ENCODE data around the gene NOC2L. TPM values are rescaled to one million over a fixed set of nuclear protein-coding genes. Genes with fewer than 3 reads are reported as not detected.
A peak's percentile ranks its signal among the peaks of the same experiment; 100 is the strongest.

NOC2L gene
- total RNA-seq, 1 donor, result 68.1 TPM

- no peak for DNase-seq (ENCODE audit: low read depth in 2 of 3, low spot score in 2 of 3)
Observed at GRCh38 chr1:934991-935750, 23.9 kb downstream of the NOC2L start.

- DNase-seq (ENCODE audit: low read depth in 2 of 3, low spot score in 2 of 3), result no peak
Observed at GRCh38 chr1:933603-933940, 25.5 kb downstream of the NOC2L start.

- no peak for DNase-seq (ENCODE audit: low read depth in 2 of 3, low spot score in 2 of 3)
Observed at GRCh38 chr1:932776-933602, 26.1 kb downstream of the NOC2L start.

DNA sequence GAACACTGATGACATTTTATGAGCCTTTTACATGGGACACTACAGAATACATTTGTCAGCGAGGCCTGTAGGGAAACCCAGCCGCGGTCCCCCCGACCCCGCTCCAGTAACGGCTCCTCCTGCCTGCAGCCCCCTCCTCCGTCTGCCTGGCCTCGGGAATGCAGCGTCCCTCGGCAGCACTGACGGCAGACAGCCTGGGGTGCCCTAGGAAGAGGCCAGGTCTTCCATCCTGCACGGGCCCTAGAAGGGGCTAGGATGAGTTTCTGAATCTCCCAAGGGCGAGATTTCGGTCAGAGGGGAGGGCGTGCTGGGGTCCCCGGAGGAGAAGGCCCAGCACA lies 26.9 kb downstream of the NOC2L start:
- DNase-seq (ENCODE audit: low read depth in 2 of 3, low spot score in 2 of 3), result no peak

GRCh38 chr1:931380-932172 lies 27.5 kb downstream of the NOC2L start:
- no peak for DNase-seq (ENCODE audit: low read depth in 2 of 3, low spot score in 2 of 3)

DNA sequence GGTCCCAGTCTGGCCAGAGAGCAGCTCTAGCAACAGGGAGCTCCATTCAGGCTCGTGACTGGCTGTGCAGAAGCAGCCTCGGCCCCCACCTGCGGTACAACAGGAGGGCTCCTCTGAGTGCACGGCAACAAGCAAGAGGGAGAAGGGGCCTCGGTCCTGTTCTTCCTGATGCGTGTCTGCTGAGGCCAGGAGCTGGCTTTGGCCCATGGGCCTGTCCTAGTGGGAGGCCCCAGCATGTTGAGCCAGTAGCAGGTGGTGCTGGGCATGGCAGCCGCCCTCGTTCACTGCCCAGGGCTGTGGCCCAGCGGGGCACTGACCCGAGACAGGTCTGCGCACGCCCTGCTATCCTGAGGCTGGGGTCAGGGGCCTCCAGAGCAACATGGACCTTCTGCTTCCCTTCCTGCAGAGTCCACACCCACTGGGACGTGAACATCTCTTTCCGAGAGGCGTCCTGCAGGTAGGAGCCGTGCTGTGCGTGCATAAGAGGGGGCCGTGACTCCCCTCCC lies 28.4 kb downstream of the NOC2L start:
- no peak for DNase-seq (ENCODE audit: low read depth in 2 of 3, low spot score in 2 of 3)

GRCh38 chr1:929712-930632 lies 29.1 kb downstream of the NOC2L start:
- DNase-seq (ENCODE audit: low read depth in 2 of 3, low spot score in 2 of 3), result no peak

- DNase-seq (ENCODE audit: low read depth in 2 of 3, low spot score in 2 of 3), result no peak
Observed at GRCh38 chr1:928825-929661, 30.0 kb downstream of the NOC2L start.

DNA sequence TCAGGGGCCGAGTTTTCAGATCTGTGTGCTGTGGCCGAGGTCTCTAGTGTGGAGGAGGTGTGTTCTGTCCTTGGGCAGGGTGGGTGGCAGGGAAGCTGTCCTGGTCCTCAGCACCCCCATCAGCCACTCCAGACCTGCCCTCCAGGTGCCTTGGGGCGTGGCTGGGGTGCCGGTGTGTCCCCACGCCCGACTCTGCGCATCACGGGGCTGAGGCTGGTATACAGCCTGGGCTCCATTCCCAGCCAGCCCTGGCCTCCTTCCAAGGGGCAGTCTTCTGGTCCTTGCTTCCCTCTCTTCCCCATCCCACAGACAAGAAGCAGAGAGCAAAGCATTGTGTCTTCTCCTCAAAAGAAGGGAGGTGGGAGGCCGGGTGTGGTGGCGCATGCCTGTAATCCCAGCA lies 31.3 kb downstream of the NOC2L start:
- DNase-seq (ENCODE audit: low read depth in 2 of 3, low spot score in 2 of 3), result no peak

DNA sequence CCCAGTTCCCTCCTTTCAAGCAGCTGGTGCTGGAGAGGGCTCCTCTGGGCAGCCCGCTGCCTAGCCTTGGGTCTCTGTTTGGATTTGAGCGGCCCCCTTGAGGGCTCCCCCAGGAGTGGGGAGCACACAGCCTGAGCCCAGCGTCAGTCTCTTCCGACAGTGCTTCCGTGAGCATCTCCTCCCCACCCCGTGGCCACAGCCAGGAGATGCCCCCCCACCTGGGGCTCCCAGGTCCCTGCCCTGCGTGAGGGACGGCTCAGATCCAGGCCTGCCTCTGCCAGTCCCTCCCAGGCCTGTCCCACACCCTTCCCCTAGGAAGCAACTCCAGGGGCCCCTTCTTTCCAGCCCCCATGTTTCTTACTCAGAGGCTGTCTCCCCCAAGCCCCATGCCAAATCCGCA lies 31.8 kb downstream of the NOC2L start:
- DNase-seq (ENCODE audit: low read depth in 2 of 3, low spot score in 2 of 3), result no peak

GRCh38 chr1:925561-926421 lies 33.3 kb downstream of the NOC2L start:
- DNase-seq (ENCODE audit: low read depth in 2 of 3, low spot score in 2 of 3), result no peak

GRCh38 chr1:924656-925560 lies 34.1 kb downstream of the NOC2L start:
- DNase-seq (ENCODE audit: low read depth in 2 of 3, low spot score in 2 of 3), result no peak

GRCh38 chr1:923991-924655 lies 34.9 kb downstream of the NOC2L start:
- no peak for DNase-seq (ENCODE audit: low read depth in 2 of 3, low spot score in 2 of 3)

- DNase-seq (ENCODE audit: low read depth in 2 of 3, low spot score in 2 of 3), result peak; percentile 42 to 84 (median 78)
Observed at GRCh38 chr1:923131-923990, 35.7 kb downstream of the NOC2L start, which contains the start of gene SAMD11. Gene SAMD11 (plus strand): TSS chr1:923923. CDS start chr1:924432, 509 bp downstream.

DNA sequence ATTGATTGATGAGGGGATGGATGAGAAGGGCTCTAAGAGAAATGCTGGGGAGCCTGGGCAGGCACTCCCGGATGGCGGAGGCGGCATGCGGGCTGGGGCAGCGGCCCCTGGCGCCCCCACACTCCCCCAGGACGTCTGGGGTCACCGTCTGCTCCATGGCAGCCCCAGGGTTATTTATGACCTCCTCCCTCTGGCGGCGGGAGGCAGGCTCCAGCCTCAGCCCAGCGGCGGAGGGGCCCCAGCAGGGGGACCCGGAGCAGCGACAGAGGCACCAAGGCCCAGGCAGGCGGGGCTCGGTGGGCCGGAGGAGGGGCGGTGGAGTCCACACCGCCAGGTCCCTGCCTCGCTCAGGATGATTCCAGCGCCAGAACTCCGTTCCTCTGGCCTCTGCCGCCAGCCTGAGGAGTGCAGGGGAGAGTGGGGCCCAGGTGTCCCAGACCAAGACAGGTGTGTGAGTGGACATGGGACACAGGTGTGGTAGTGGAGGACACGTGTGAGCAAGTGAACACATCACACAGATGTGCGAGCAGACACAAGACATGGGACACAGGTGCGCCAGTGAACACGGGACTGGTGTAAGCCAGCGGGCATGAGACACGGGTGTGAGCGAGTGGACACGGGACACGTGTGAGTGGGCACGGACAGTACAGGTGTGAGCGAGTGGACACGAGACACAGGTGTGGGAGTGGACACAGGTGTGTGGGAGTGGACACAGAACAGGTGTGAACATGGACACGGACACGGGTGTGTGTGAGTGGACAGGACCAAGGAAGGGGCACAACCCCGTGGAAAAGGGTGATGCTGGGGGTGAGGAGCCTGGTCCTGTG lies 37.8 kb downstream of the NOC2L start:
- peak in 2 of 3 donors; percentile 77 to 83 for DNase-seq (ENCODE audit: low read depth in 2 of 3, low spot score in 2 of 3)
